HG02981 (cell line): ENCODE results near the gene PITPNM1.
"Not testable (repeated sequence)": the region's sequence is repeated elsewhere in the genome, so short reads cannot be mapped to it uniquely, and the experiment has no call there.

ENCODE experiments used
- ATAC-seq: cut with Tn5 transposase; IDR thresholded peaks from one replicate; pipeline ENCODE4 v1.9.1; 2021; ENCODE audit warnings: mild to moderate bottlenecking, moderate library complexity; ENCODE audit not compliant: unreplicated experiment

Gene PITPNM1

DNA sequence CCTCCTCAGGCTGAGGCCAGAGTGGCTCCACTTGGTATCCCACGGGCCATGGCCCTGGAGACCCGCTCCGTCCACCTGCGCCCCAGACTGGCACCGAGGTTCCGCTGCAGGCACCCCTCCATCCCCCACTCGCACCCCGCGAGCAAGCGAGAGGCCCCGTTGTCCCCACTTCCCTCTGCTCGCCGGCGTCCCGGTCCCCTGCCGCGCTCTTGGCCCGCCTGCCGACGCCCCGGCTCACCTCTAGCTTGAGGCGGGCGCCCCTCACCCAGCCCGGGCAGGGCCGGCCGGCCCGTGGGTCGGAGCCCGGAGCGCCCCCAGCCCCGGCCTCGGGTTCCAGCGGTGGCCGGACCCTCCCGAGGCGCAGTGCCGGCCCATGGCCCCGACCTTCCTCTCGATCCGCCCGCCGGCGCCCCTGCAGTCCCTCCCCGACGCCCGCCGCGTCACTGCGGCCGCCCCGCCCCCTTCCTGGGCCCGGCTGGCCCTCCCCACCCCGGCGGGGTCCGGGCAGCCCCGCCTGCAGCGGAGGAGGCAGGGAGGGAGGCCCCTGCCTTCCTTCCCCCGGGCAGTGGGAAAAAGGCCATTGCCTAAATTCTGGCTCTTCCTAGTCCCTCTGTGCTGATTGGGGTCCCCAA is at the start of gene PITPNM1:
Gene PITPNM1, minus strand, starts transcription at position 414 of the 632 bp plus-strand sequence. CDS start 1,183 bp downstream, outside the sequence.
- no peak for ATAC-seq

DNA sequence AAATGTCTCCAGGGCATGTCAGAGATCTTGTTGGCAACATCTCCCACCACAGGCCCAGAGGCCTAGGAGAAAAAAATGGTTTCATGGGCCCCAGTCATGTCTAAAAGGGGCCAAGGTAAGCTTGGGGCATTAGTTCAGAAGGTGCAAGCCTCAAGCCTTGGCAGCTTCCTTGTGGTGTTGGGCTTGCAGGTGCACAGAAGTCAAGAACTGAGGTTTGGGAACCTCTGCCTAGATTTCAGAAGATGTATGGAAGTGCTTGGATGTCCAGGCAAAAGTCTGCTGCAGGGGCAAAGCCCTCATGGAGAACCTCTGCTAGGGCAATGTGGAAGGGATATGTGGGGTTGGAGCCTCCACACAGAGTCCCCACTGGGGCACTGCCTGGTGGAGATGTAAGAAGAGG is 46.5 kb upstream of the PITPNM1 start:
- not testable (repeated sequence) for ATAC-seq

DNA sequence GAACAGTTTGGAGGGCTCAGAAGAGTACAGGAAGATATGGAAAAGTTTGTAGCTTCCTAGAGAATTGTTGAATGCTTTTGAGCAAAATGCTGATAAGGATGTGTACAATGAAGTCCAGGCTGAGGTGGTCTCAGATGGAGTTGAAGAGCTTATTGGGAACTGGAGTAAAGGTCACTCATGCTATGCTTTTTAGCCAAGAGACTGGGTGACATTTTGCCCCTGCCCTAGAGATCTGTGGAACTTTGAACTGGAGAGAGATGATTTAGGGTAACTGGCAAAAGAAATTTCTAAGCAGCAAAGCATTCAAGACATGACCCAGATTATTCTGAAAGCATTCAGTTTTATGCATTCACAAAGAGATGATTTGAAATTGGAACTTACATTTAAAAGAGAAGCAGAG is 46.0 kb upstream of the PITPNM1 start:
- ATAC-seq, result no peak

DNA sequence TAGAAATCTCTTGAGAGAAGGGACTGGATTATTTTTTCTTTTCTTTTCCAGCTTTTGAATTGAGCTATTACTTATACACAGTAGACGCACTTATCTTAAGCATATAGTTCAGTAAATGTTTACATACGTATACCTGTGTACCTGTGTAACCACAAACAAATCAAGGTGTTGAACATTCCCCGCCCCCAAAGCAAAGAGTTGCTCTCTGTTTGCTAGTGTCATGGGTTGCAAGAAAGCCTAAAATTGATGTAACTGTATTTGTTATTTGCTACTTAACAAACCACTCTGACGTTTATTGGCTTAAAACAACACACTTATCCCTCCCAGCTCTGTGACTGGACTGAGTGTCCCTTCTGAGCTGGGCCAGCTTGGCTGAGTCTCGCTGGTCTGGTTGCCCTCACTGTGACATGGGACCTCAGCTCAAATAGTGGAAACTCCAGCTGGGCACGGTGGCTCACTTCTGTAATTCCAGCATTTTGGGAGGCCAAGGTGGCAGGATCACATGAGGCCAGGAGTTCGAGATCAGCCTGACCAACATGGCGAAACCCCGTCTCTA is 43.5 kb upstream of the PITPNM1 start:
- no peak for ATAC-seq

DNA sequence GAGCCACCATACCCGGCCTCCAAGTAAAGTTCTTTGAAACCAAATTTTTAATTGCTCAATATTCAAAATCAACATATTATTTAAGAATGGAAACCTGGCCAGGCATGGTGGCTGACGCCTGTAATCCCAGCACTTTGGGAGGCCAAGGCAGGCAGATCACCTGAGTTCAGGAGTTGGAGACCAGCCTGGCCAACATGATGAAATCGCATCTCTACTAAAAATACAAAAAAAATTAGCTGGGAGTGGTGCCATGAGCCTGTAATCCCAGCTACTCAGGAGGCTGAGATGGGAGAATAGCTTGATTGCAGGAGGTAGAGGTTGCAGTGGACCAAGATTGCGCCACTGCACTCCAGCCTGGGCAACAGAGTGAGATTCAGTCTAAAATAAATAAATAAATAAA is 42.9 kb upstream of the PITPNM1 start:
- ATAC-seq, result not testable (repeated sequence)

DNA sequence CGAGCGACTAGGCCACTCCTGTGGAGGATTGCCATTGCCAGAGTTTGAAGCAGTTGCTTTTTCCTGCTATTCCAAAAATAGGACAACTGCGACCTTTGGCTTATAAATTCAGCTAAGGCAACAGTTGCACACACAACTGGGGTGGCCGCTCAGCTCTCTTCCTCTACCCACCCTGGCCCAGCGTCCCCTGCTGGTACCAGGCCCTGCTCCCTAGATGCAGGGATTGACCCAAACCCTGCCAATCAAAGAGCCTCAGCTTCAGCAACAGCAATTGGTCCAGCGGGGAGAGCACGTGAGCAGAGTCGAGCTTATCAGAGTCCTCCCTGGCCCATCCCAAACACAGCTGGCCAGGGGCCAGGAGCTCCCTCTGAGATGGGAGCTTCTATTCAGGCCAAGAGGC is 40.1 kb upstream of the PITPNM1 start:
- no peak for ATAC-seq

DNA sequence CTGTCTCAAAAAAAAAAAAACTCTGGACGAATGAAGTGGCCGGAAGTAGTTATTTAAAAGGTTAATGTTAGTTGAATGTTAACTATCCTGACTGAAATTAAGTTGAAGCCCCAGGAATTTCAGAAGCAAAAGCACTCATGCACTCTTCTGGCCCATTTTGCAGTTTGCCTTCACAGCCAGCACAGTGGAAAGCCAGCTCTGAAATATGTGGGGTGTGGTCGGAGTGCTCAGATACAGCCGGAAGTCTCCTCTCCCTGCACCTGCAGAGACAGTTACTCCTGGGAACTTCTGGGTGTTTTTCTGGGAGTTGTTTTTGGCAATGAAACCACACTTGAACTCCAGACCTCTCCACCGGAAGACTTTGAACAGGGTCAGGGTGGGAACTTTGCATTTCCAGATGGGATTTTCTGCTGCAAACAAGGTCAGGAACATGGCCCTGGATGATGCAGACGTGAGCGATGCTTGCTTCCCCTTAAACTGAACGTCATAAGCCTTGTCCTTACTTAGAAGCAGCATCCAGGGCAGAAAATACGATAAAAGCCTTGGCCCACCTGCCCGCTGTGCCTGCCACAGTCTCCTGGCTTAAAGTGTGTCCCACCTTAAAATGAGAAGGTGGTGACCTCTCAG is 39.6 kb upstream of the PITPNM1 start:
- ATAC-seq, result no peak

DNA sequence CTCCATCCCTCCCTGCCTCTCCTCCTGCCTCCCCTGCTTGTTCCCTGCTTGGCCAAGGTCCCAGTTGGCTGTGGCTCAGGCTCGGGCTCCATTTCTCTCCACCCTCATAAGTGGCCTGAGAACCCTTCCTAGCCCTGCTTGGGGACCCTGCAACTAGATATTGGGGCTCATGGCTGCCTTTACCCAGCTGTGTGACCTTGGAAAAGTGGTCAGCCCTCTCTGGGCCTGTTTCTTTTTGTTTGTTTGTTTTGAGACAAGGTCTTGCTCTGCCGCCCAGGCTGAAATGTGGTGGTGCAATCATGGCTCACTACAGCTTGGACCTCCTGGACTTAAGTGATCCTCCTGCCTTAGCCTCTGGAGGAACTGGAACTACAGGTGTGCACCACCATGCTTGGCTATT is 38.4 kb upstream of the PITPNM1 start:
- ATAC-seq, result no peak

DNA sequence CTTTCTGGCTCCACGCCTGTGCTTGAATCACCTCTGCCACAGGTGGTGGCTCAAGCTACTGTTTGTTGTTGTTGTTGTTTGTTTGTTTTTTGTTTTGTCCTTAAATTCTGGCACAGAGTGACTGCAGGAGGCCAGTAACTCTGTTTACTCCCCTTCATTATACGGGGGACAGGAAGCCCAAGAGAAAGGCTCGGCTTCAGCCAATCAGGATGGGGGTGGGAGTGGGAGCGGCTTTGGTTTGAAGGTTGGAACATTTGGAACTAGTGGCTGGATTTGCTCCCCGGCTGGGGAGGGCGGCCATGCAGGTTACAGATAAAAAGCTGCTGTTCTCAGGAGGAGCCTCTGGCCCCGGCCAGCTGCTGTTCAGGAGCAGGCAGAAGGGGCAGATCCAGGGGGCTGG is 37.8 kb upstream of the PITPNM1 start:
- no peak for ATAC-seq

DNA sequence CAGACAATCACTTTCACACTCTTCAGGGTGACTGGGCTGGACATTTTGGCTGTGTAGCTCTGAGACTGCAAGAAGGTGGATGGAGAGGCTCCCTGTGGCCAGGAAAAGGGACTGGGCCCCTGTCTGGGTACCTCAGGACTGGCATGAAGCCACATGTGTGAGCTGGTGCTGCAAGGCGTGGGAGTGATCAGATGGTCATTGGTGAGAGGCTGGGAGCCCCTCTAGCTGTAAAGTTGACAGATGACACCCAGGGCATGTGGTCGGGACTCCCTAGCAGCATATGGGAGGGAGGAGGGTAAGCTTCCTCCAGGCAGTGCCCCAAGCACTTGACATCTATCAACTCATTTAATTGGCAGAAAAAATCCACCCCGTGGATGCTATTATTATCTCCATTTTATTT is 37.0 kb upstream of the PITPNM1 start:
- ATAC-seq, result no peak

DNA sequence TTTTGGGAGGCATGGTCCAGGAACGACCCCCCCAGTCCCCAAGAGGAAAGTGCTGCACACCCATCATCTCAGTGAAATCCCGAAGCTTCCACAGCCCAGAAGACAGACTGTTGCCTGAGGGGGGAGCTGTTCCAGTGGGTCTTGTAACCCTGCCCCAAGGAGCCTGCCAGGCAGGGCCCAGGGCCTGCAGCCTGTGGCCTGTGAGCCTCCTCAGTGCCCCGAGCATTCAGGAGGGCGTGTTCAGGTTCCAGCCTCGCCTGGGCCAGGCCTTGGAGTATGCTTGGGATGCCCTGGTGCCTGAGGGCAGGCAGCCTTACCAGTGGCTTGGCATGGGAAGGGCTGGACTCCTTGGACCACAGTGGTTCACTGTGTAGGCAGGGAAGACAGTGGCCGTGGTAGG is 36.0 kb upstream of the PITPNM1 start:
- no peak for ATAC-seq

DNA sequence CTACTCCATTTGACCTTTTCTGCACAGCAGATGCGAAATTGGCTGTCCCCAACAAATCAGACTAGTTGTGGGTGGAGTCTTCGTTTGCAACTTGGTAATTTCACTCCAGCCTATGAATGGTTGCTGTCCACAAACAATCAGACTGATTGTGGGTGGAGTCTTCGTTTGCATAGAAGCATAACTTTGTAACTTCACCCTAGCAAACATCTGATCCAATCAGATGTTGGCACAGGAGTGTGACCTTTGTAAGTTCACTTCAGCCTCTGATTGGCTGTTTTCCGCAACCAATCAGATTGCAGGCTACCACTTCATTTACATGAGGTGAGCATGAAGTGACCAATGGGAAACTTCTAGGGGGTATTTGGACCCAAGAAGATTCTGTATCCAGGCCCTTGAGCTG is 34.4 kb upstream of the PITPNM1 start:
- ATAC-seq, result no peak

DNA sequence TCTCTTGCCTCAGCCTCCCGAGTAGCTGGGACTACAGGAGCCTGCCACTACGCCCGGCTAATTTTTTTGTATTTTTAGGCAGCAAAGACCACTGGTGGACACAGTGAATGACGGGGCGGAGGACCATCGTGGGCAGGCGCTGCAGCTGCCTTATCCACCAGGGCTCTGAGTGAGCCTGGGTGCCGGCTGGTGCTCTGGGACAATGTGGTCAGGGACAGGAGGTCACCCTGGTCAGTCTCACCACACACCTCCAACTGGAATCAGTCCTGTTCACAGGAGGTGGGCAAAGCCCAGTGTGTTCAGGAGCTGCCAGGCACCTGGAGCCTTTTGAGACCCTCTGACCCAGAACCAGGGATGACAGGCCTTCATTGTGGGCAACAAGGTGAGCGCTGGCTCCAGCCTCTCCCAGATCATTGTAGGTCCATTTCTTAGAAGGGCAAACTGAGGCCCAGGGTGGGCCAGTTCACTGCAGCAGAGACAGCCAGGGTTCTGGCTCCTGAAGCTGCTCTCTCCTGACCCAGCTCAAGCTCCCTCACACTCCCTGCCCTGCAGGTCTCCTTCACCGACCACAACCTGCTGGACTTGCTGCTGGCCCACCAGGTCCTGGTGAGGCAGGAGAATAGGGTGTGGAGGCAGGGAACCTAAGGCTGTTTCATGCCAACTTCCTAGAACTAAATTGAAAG is 33.8 kb upstream of the PITPNM1 start:
- no peak for ATAC-seq

DNA sequence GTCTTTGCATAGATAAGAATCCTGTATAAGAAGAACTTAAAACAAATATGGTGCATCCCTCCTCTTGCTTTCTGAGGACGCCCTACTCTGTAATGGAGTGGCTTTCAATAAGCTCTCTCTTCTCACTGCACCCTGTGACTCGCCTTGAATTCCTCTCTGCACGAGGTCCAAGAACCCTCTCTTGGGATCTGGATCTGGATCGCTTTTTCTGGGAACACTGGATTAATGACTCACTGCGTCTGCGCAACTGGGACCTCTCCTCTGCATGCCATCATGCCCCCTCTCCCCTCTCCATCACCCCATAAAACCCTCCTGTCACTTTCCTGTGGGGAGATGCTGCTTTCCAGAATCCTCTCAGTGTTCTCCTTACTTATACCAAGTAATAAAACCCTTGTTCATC is 33.1 kb upstream of the PITPNM1 start:
- ATAC-seq, result no peak

DNA sequence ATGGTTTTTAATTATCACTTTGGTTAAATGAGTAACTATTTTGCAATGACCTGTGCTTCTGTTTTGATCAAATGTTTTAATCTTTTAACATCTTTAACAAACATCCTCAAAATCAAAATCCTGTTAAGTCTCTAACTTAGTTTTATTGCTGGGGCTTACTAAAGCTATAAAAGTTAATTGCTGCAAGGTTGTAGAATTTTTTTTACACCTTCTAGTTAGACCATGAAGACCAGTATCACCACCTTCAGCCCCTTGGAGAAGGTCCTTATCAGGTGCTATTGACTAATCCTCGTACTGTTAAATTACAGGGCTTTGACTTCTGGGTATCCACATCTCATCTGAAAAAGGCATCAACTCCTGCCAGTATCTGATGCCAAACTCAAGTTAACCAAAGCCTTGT is 30.4 kb upstream of the PITPNM1 start:
- no peak for ATAC-seq

DNA sequence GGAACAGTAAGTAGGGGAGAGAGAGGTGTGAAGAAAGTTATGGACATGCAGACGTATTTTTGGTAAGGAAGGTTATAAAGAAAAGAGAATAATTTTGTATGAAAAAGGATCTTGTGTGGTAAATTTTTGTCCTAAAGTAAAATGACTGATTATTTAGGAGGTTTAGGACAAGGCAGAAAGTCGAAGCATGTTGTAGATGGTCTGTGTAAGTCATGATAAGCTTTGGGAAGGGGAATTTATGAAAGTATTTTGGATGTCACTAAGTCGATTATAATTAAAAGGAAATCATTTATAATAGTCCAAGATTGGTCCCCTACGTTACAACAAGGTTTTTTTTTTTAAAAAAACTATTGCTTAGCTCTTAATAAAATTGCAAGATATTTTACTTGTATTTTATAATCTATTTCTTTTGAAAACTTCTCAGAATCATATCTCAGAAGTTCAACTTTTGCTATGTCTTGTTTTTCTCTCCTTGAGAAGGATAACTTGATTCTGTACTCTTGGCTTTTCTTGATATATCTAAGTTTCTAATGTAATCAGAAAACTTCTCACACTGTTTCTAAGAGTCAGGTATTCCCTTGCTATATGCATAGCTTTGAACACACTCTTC is 29.0 kb upstream of the PITPNM1 start:
- no peak for ATAC-seq

DNA sequence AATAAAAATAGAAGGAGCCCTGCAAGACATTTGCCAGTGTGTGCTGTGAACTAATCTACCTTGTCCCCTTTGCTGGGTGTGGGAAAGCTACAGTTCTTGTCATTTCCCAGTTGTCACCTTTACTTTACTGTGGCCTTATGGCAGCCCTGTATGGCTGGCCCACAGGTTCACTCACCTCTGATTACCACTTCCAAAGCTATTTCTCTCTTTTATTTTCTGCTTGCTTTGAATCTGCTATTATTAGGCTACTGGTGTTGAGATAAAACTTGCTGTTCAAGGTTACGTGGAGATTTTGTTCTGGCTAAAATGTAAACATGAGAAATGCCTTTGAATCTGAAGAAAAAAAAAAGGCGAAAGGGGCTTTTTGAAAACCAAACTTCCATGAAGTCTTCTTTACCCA is 27.7 kb upstream of the PITPNM1 start:
- ATAC-seq, result no peak

DNA sequence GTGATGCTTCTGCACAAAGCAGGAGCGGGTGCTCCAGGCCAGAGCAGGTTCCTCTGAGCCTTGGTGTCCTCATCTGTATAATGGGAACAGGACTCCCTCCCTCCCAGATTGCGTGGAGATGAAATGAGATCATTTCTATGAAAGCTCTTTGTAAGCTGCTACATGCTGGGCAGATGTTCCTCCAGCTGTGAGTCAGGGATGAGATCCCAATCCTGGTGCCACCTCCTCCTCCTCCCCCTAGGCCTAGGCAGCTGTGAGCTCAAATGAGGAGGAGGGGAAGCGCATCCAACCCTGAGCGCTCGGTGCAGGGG is 25.1 kb upstream of the PITPNM1 start:
- ATAC-seq, result no peak

DNA sequence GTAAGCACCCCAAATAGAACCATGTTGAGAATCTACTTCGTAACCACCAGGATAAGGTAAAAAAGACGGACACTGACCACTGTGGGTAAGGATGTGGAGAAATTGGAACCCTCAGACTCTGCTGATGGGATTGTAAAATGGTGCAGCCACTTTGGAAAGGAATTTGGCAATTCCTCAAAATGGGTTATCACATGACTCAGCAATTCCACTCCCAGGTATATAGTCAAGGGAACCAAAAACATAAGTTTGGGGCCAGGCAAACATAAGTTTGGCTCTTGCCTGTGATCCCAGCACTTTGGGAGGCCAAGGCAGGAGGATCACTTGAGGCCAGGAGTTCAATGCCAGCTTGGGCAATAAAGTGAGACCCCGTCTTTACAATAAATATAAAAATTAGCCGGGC is 23.2 kb upstream of the PITPNM1 start:
- ATAC-seq, result no peak

DNA sequence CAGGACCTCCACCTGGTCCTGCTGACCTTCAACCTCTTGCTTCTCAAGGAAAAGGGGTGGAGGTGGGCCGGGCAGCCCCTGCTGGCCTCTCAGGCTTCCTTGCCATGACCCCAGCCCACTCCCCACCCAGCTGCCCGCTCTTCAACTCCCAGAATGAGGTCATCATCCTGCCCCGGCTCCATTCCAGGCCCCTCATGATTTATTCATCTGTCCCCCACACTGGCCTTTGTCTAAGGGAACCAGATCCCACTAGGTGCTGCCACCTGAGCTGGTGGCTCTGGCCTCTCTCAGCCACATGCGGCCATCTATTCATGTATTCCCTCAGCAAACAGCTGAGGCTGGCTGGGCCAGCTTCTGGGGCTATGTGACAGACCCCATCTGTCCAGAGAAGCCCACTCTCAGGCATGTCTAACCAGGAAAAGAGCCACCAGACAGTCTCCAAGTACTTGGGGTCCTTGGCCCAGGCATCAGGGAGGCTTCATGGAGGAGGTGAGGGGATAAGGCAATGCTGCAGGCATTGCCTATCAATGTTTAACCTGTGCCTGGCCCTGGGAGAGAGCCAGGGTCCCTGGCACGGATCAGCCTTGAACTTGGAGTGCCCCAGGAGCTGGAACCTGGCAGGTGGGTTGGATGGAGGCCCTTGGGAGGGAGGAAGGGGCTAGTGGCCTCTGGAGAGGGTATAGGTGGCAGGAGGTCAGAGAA is 20.3 kb upstream of the PITPNM1 start:
- no peak for ATAC-seq

DNA sequence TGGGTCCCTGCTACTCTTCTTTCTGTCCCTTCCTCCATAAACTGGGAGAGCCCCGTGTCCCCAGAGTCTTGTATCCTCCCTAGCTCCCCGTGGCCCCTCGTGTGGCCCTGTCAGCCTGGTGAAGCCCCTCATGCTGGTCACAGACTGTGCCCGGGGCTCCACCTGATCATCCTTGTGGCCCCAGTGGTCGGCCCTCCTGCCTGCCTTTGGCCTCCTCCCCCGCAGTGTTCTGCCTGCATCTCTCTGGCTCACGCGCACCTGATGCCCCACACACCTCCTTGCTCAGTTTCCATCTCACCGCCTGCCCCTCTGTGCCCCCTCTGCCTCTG is 19.3 kb upstream of the PITPNM1 start:
- ATAC-seq, result no peak
